ENCODE measurements around the gene OSGIN1.

The OSGIN1 gene

GRCh38 chr16:83937922-83938885 lies 14.8 kb upstream of the OSGIN1 start:
- Histone ChIP-seq H3K4me1 (ENCODE audit: insufficient read depth, low read length) (no peaks in the 10 kb centered on the region), H3K27ac (ENCODE audit: low read length) (no peak overlapping the region), H3K36me3 (ENCODE audit: insufficient read depth, low read length) (no peaks in the 10 kb centered on the region), H3K79me2 (ENCODE audit: insufficient read depth, low read length) (no peaks in the 10 kb centered on the region), H2AFZ (ENCODE audit: low read depth, low read length) (no peak overlapping the region), H4K20me1 (ENCODE audit: insufficient read depth, low read length) (no peaks in the 10 kb centered on the region), H3K9ac (ENCODE audit: low read depth, low read length) (no peak overlapping the region), H3K4me2 (ENCODE audit: insufficient read depth, low read length) (no peak overlapping the region), H3K4me3 (ENCODE audit: low read depth in 1 of 2, low read length in 2 of 2) (no peak overlapping the region), H3K9me3 (ENCODE audit: insufficient read depth, low read length, severe bottlenecking) (no peaks in the 10 kb centered on the region), H3K27me3 (ENCODE audit: insufficient read depth, low read length, poor library complexity) (no peaks in the 10 kb centered on the region)
- no peak for DNase-seq
- no peak for TF ChIP-seq EZH2 (IDR thresholded peaks at IDR 0.05; ENCODE audit: borderline replicate concordance, low read depth, low read length, severe bottlenecking)
- no peak for TF ChIP-seq CTCF (IDR thresholded peaks at IDR 0.05; ENCODE audit: borderline replicate concordance, extremely low read depth, low read length, poor library complexity, severe bottlenecking)
- ATAC-seq (ENCODE audit: insufficient read depth, low read depth): no peak

GRCh38 chr16:83939266-83939855 lies 13.7 kb upstream of the OSGIN1 start:
- Histone ChIP-seq H3K27me3 (ENCODE audit: insufficient read depth, low read length, poor library complexity) (no peaks in the 10 kb centered on the region), H3K4me3 (ENCODE audit: low read depth in 1 of 2, low read length in 2 of 2) (no peak overlapping the region), H3K9ac (ENCODE audit: low read depth, low read length) (no peak overlapping the region), H3K36me3 (ENCODE audit: insufficient read depth, low read length) (no peaks in the 10 kb centered on the region), H3K4me2 (ENCODE audit: insufficient read depth, low read length) (no peak overlapping the region), H3K27ac (ENCODE audit: low read length) (no peak overlapping the region), H4K20me1 (ENCODE audit: insufficient read depth, low read length) (no peaks in the 10 kb centered on the region), H3K79me2 (ENCODE audit: insufficient read depth, low read length) (no peaks in the 10 kb centered on the region), H3K9me3 (ENCODE audit: insufficient read depth, low read length, severe bottlenecking) (no peaks in the 10 kb centered on the region), H2AFZ (ENCODE audit: low read depth, low read length) (no peak overlapping the region), H3K4me1 (ENCODE audit: insufficient read depth, low read length) (no peaks in the 10 kb centered on the region)
- TF ChIP-seq EZH2 (IDR thresholded peaks at IDR 0.05; ENCODE audit: borderline replicate concordance, low read depth, low read length, severe bottlenecking) (no peak), CTCF (IDR thresholded peaks at IDR 0.05; ENCODE audit: borderline replicate concordance, extremely low read depth, low read length, poor library complexity, severe bottlenecking) (no peak)
- no peak for ATAC-seq (ENCODE audit: insufficient read depth, low read depth)
- no peak for DNase-seq

- Histone ChIP-seq H3K4me2 (ENCODE audit: insufficient read depth, low read length) (no peak overlapping the region), H3K4me3 (ENCODE audit: low read depth in 1 of 2, low read length in 2 of 2) (no peak overlapping the region), H3K4me1 (ENCODE audit: insufficient read depth, low read length) (no peaks in the 10 kb centered on the region), H3K27me3 (ENCODE audit: insufficient read depth, low read length, poor library complexity) (no peaks in the 10 kb centered on the region), H3K27ac (ENCODE audit: low read length) (no peak overlapping the region), H3K36me3 (ENCODE audit: insufficient read depth, low read length) (no peaks in the 10 kb centered on the region), H3K79me2 (ENCODE audit: insufficient read depth, low read length) (no peaks in the 10 kb centered on the region), H3K9ac (ENCODE audit: low read depth, low read length) (no peak overlapping the region), H4K20me1 (ENCODE audit: insufficient read depth, low read length) (no peaks in the 10 kb centered on the region), H3K9me3 (ENCODE audit: insufficient read depth, low read length, severe bottlenecking) (no peaks in the 10 kb centered on the region), H2AFZ (ENCODE audit: low read depth, low read length) (no peak overlapping the region)
- DNase-seq (no peak), ATAC-seq (ENCODE audit: insufficient read depth, low read depth) (no peak)
- TF ChIP-seq EZH2 (IDR thresholded peaks at IDR 0.05; ENCODE audit: borderline replicate concordance, low read depth, low read length, severe bottlenecking) (no peak), CTCF (IDR thresholded peaks at IDR 0.05; ENCODE audit: borderline replicate concordance, extremely low read depth, low read length, poor library complexity, severe bottlenecking) (no peak)
Measured at GRCh38 chr16:83940119-83940518, 12.9 kb upstream of the OSGIN1 start.
